ENCODE measurements around the gene SAMD4B. TPM values are rescaled to one million over a fixed set of nuclear protein-coding genes. Genes with fewer than 3 reads are reported as not detected.

Gene SAMD4B
- total and polyA plus RNA-seq, 10 donors = 26.7 to 108 (median 80.9) TPM

- TF ChIP-seq POLR2A (IDR thresholded peaks at IDR 0.05) (peak in 1 of 3 donors; percentile 15), POLR2AphosphoS5 (IDR thresholded peaks at IDR 0.05) (peak; percentile 86 to 94 (median 89)), CTCF (IDR thresholded peaks at IDR 0.05 in 8 of 11, conservative IDR thresholded peaks at IDR 0.05 in 3 of 11) (peak; percentile 98 to 99 (median 99))
- Histone ChIP-seq H3K27ac (peak overlapping the region; percentile 83 to 100 (median 98)), H3K4me3 (peak overlapping the region in 4 of 8 donors; percentile 1 to 62 (median 14)), H3K27me3 (replicated peaks in 1 of 7) (no peaks in the 10 kb centered on the region), H3K36me3 (peaks cover 0 to 56% (median 35%) of the 10 kb centered on the region in 6 donors), H3K9me3 (no peaks in the 10 kb centered on the region), H3K4me1 (peaks cover 45 to 85% (median 67%) of the 10 kb centered on the region in 6 donors)
- WGBS, 5 donors = 19 to 39% (median 27%) methylated on average over 13 to 17 of the region's 17 CpGs
- DNase-seq = peak; percentile 98
- intact Hi-C loops (cut with DNase I; ENCODE audit: low total_unique reads) = no loop called here
Measured at GRCh38 chr19:39397360-39398296, 55.4 kb downstream of the SAMD4B start.

- H3K27me3 ChIP-seq (replicated peaks in 1 of 7) = no peaks in the 10 kb centered on the region
- H3K4me3 ChIP-seq = peak overlapping the region in 4 of 8 donors; percentile 1 to 62 (median 14)
- TF ChIP-seq POLR2A (IDR thresholded peaks at IDR 0.05) = no peak
- TF ChIP-seq POLR2AphosphoS5 (IDR thresholded peaks at IDR 0.05) = peak; percentile 69 to 87 (median 84)
- peak in 1 of 11 experiments; percentile 5 for TF ChIP-seq CTCF (IDR thresholded peaks at IDR 0.05 in 8 of 11, conservative IDR thresholded peaks at IDR 0.05 in 3 of 11)
- peaks cover 0 to 48% (median 29%) of the 10 kb centered on the region in 6 donors for H3K36me3 ChIP-seq
- DNase-seq = peak; percentile 95
- WGBS, 5 donors = 31 to 56% (median 48%) methylated on average over 8 to 11 of the region's 11 CpGs
- peaks cover 45 to 85% (median 71%) of the 10 kb centered on the region in 6 donors for H3K4me1 ChIP-seq
- intact Hi-C loops (cut with DNase I; ENCODE audit: low total_unique reads) = no loop called here
- peak overlapping the region; percentile 83 to 100 (median 98) for H3K27ac ChIP-seq
- no peaks in the 10 kb centered on the region for H3K9me3 ChIP-seq
Measured at GRCh38 chr19:39398297-39398864, 56.2 kb downstream of the SAMD4B start.

- intact Hi-C loops (cut with DNase I; ENCODE audit: low total_unique reads) = no loop called here
- no peak for DNase-seq
- TF ChIP-seq CTCF (IDR thresholded peaks at IDR 0.05 in 8 of 11, conservative IDR thresholded peaks at IDR 0.05 in 3 of 11) = no peak
- TF ChIP-seq POLR2AphosphoS5 (IDR thresholded peaks at IDR 0.05) = peak in 1 of 3 donors; percentile 13
- no peak for TF ChIP-seq POLR2A (IDR thresholded peaks at IDR 0.05)
Measured at GRCh38 chr19:39399668-39400050, 57.4 kb downstream of the SAMD4B start.

More at GRCh38 chr19:39399668-39400050, 57.4 kb downstream of the SAMD4B start:
- H3K4me1 ChIP-seq = peaks cover 51 to 87% (median 78%) of the 10 kb centered on the region in 6 donors
- peak overlapping the region; percentile 83 to 100 (median 98) for H3K27ac ChIP-seq
- WGBS, 5 donors = 93 to 98% (median 97%) methylated on average over 4 of the region's 4 CpGs
- peak overlapping the region in 1 of 8 donors; percentile 15 for H3K4me3 ChIP-seq
- H3K36me3 ChIP-seq = peaks cover 0 to 36% (median 17%) of the 10 kb centered on the region in 6 donors
- no peaks in the 10 kb centered on the region for H3K9me3 ChIP-seq
- H3K27me3 ChIP-seq (replicated peaks in 1 of 7) = no peaks in the 10 kb centered on the region
